GM10266 (cell line): Measurements from ENCODE around the gene KRAS.

Source experiments
- DNase-seq: peaks from one replicate; pipeline ENCODE4 v3.0.0; 2012; ENCODE audit errors: extremely low spot score
- CTCF ChIP-seq: IDR thresholded peaks from 2 replicates; pipeline ENCODE4 v1.5.1; 2012; ENCODE audit warnings: mild to moderate bottlenecking, low read depth; ENCODE audit not compliant: control insufficient read depth, insufficient read depth; ENCODE audit errors: missing control alignments

The KRAS gene

GRCh38 chr12:25266497-25266896 is 15.8 kb upstream of the KRAS start:
- no peak for TF ChIP-seq CTCF

GRCh38 chr12:25264862-25265261 is 14.1 kb upstream of the KRAS start:
- TF ChIP-seq CTCF: no peak
- DNase-seq: no peak

More at GRCh38 chr12:25266497-25266896, 15.8 kb upstream of the KRAS start:
- DNase-seq: no peak

- no peak for DNase-seq
- TF ChIP-seq CTCF: no peak
These were observed 13.4 kb upstream of the KRAS start for GRCh38 chr12:25264114-25264513.

GRCh38 chr12:25263594-25263993 is 12.9 kb upstream of the KRAS start:
- no peak for TF ChIP-seq CTCF
- no peak for DNase-seq

- no peak for DNase-seq
- TF ChIP-seq CTCF: no peak
These were observed 11.8 kb upstream of the KRAS start for GRCh38 chr12:25262389-25263074.

GRCh38 chr12:25257590-25258324 is 7.0 kb upstream of the KRAS start:
- TF ChIP-seq CTCF: no peak
- no peak for DNase-seq

GRCh38 chr12:25256826-25257225 is 6.1 kb upstream of the KRAS start:
- no peak for TF ChIP-seq CTCF
- no peak for DNase-seq
